Measurements from ENCODE around the gene HMGCLL1.

Gene HMGCLL1

GRCh38 chr6:55617272-55617671 lies 38.3 kb upstream of the HMGCLL1 start:
- H3K27me3 ChIP-seq (ENCODE audit: insufficient read depth, low read length, poor library complexity, severe bottlenecking): no peaks in the 10 kb centered on the region
- no peaks in the 10 kb centered on the region for H3K79me2 ChIP-seq (ENCODE audit: insufficient read depth, low read length)
- H4K20me1 ChIP-seq (ENCODE audit: insufficient read depth, low read length, poor library complexity, severe bottlenecking): no peaks in the 10 kb centered on the region
- no peaks in the 10 kb centered on the region for H3K36me3 ChIP-seq (ENCODE audit: insufficient read depth, low read length)
- TF ChIP-seq EZH2phosphoT487 (IDR thresholded peaks at IDR 0.05; ENCODE audit: borderline replicate concordance) (no peak), CTCF (conservative IDR thresholded peaks at IDR 0.05; ENCODE audit: low read length) (peak; percentile 75)
- H3F3A ChIP-seq (ENCODE audit: low read depth): no peaks in the 10 kb centered on the region
- no peak overlapping the region for H3K9ac ChIP-seq (ENCODE audit: low read depth, low read length, poor library complexity, severe bottlenecking)
- no peaks in the 10 kb centered on the region for H3K4me1 ChIP-seq (ENCODE audit: insufficient read depth, low read length, poor library complexity, severe bottlenecking)
- H3K4me2 ChIP-seq (ENCODE audit: low read depth, low read length, poor library complexity, severe bottlenecking): no peak overlapping the region
- H3K4me3 ChIP-seq (ENCODE audit: low read length, poor library complexity, severe bottlenecking): no peak overlapping the region
- H3K9me3 ChIP-seq (ENCODE audit: insufficient read depth, low read depth, low read length): no peaks in the 10 kb centered on the region
- H3K9me2 ChIP-seq (replicated peaks; ENCODE audit: low read depth, low read length): no peaks in the 10 kb centered on the region
- no peak overlapping the region for H2AFZ ChIP-seq (ENCODE audit: low read length)

GRCh38 chr6:55604021-55604420 lies 25.0 kb upstream of the HMGCLL1 start:
- no peak overlapping the region for H2AFZ ChIP-seq (ENCODE audit: low read length)
- H3K4me2 ChIP-seq (ENCODE audit: low read depth, low read length, poor library complexity, severe bottlenecking): no peak overlapping the region
- no peaks in the 10 kb centered on the region for H3K4me1 ChIP-seq (ENCODE audit: insufficient read depth, low read length, poor library complexity, severe bottlenecking)
- TF ChIP-seq EZH2phosphoT487 (IDR thresholded peaks at IDR 0.05; ENCODE audit: borderline replicate concordance) (no peak), CTCF (conservative IDR thresholded peaks at IDR 0.05; ENCODE audit: low read length) (no peak)
- H3K4me3 ChIP-seq (ENCODE audit: low read length, poor library complexity, severe bottlenecking): no peak overlapping the region
- H3K9me2 ChIP-seq (replicated peaks; ENCODE audit: low read depth, low read length): no peaks in the 10 kb centered on the region
- H3K79me2 ChIP-seq (ENCODE audit: insufficient read depth, low read length): no peaks in the 10 kb centered on the region
- no peaks in the 10 kb centered on the region for H3K27me3 ChIP-seq (ENCODE audit: insufficient read depth, low read length, poor library complexity, severe bottlenecking)
- H4K20me1 ChIP-seq (ENCODE audit: insufficient read depth, low read length, poor library complexity, severe bottlenecking): no peaks in the 10 kb centered on the region
- no peak overlapping the region for H3K9ac ChIP-seq (ENCODE audit: low read depth, low read length, poor library complexity, severe bottlenecking)
- H3F3A ChIP-seq (ENCODE audit: low read depth): no peaks in the 10 kb centered on the region
- no peaks in the 10 kb centered on the region for H3K36me3 ChIP-seq (ENCODE audit: insufficient read depth, low read length)
- H3K9me3 ChIP-seq (ENCODE audit: insufficient read depth, low read depth, low read length): no peaks in the 10 kb centered on the region

- Histone ChIP-seq H3K4me1 (ENCODE audit: insufficient read depth, low read length, poor library complexity, severe bottlenecking) (no peaks in the 10 kb centered on the region), H3K4me3 (ENCODE audit: low read length, poor library complexity, severe bottlenecking) (no peak overlapping the region), H3K36me3 (ENCODE audit: insufficient read depth, low read length) (no peaks in the 10 kb centered on the region), H3K9me2 (replicated peaks; ENCODE audit: low read depth, low read length) (no peaks in the 10 kb centered on the region), H4K20me1 (ENCODE audit: insufficient read depth, low read length, poor library complexity, severe bottlenecking) (no peaks in the 10 kb centered on the region), H3F3A (ENCODE audit: low read depth) (no peaks in the 10 kb centered on the region), H3K27me3 (ENCODE audit: insufficient read depth, low read length, poor library complexity, severe bottlenecking) (no peaks in the 10 kb centered on the region), H3K4me2 (ENCODE audit: low read depth, low read length, poor library complexity, severe bottlenecking) (no peak overlapping the region), H2AFZ (ENCODE audit: low read length) (no peak overlapping the region), H3K9ac (ENCODE audit: low read depth, low read length, poor library complexity, severe bottlenecking) (no peak overlapping the region), H3K9me3 (ENCODE audit: insufficient read depth, low read depth, low read length) (no peaks in the 10 kb centered on the region), H3K79me2 (ENCODE audit: insufficient read depth, low read length) (no peaks in the 10 kb centered on the region)
- TF ChIP-seq EZH2phosphoT487 (IDR thresholded peaks at IDR 0.05; ENCODE audit: borderline replicate concordance): no peak
- TF ChIP-seq CTCF (conservative IDR thresholded peaks at IDR 0.05; ENCODE audit: low read length): no peak
Measured at GRCh38 chr6:55601120-55601519, 22.1 kb upstream of the HMGCLL1 start.

All from Loucy (cell line).